Activated CD8-positive, alpha-beta T cell treated with anti-CD3 and anti-CD28 coated beads, Interleukin-2, amount 10 ng/mL, durations not matched to agents 7 days and 5 days (primary cell): ENCODE data around the gene OTOGL. TPM values are rescaled to one million over a fixed set of nuclear protein-coding genes. Genes with fewer than 3 reads are reported as not detected.
"Not testable (repeated sequence)": the region's sequence is repeated elsewhere in the genome, so short reads cannot be mapped to it uniquely, and the experiment has no call there.

Source experiments
- ATAC-seq: fragments of 150-1000 bp; cut with Tn5 transposase; one replicate; pipeline ENCODE4 v1.10.0; 2021; ENCODE audit warnings: moderate library complexity
- CTCF ChIA-PET: fragments of 350-600 bp; sonication (Branson Sonifier 250); formaldehyde crosslinking; loops from one replicate; lab custom pipeline; 2021; ENCODE audit warnings: antibody characterized with exemption; lab: Charles Lee
- POLR2A ChIA-PET: fragments of 350-600 bp; sonication (Branson Sonifier 250); formaldehyde crosslinking; loops from one replicate; lab custom pipeline; 2021; ENCODE audit warnings: antibody characterized with exemption; lab: Charles Lee
- DNase-seq: peaks from one replicate; pipeline ENCODE4 v3.0.0-alpha.2; 2020
- H3K27ac Mint-ChIP-seq: one replicate; pipeline ENCODE4 v1.8.0; 2021; ENCODE audit warnings: mild to moderate bottlenecking, mixed read lengths
- H3K27me3 Mint-ChIP-seq: one replicate; pipeline ENCODE4 v1.8.0; 2021; ENCODE audit warnings: low read depth, mixed read lengths
- H3K36me3 Mint-ChIP-seq: one replicate; pipeline ENCODE4 v1.8.0; 2021; ENCODE audit warnings: low read depth, mixed read lengths
- H3K4me1 Mint-ChIP-seq: one replicate; pipeline ENCODE4 v1.8.0; 2021; ENCODE audit warnings: low read depth, mixed read lengths
- H3K4me3 Mint-ChIP-seq: one replicate; pipeline ENCODE4 v1.8.0; 2021; ENCODE audit warnings: mild to moderate bottlenecking, mixed read lengths
- H3K9me3 Mint-ChIP-seq: one replicate; pipeline ENCODE4 v1.8.0; 2022; ENCODE audit warnings: mixed read lengths; ENCODE audit not compliant: insufficient read depth
- total RNA-seq, 2 experiments: library from RNA; stranded (reverse); gene quantifications; one replicate each; pipeline ENCODE4 v1.2.3, GENCODE V29; 2021

OTOGL gene
- total RNA-seq, 2 experiments from 2014 or later, result not detected

GRCh38 chr12:80307436-80307835 lies 208.1 kb downstream of the OTOGL start:
- H3K27ac Mint-ChIP-seq, H3K27me3 Mint-ChIP-seq, H3K36me3 Mint-ChIP-seq, POLR2A ChIA-PET, H3K4me3 Mint-ChIP-seq, H3K4me1 Mint-ChIP-seq, H3K9me3 Mint-ChIP-seq, CTCF ChIA-PET, DNase-seq, ATAC-seq: not testable (repeated sequence)

- no peak overlapping the region for H3K27ac Mint-ChIP-seq
- POLR2A ChIA-PET, result no interaction called here
- H3K9me3 Mint-ChIP-seq, result no peaks in the 10 kb centered on the region
- ATAC-seq, result no peak
- H3K27me3 Mint-ChIP-seq, result no peaks in the 10 kb centered on the region
- H3K4me1 Mint-ChIP-seq, result no peaks in the 10 kb centered on the region
- H3K36me3 Mint-ChIP-seq, result no peaks in the 10 kb centered on the region
- no peak for DNase-seq
- CTCF ChIA-PET, result no interaction called here
- H3K4me3 Mint-ChIP-seq, result no peak overlapping the region
These were observed 213.9 kb downstream of the OTOGL start for GRCh38 chr12:80313209-80313608.

DNA sequence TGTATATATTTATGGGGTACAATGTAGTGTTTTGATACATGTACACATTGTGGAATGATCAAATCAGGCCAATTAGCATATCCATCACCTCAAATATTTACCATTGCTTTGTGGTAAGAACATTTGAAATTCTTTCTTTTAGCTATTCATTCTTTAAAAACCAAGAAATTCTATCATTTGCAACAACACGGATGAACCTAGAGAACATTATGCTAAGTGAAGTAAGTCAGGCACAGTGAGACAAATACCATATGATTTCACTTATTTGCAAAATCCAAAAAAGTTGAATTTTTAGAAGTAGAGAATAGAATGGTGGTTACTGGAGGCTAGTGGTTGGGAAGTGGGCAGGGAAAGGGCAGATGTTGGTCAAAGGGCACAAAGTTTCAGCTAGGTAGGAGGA lies 215.4 kb downstream of the OTOGL start:
- DNase-seq, result no peak
- no peak for ATAC-seq
- H3K36me3 Mint-ChIP-seq, result no peaks in the 10 kb centered on the region
- no peaks in the 10 kb centered on the region for H3K27me3 Mint-ChIP-seq
- no peaks in the 10 kb centered on the region for H3K9me3 Mint-ChIP-seq
- CTCF ChIA-PET, result no interaction called here
- no peak overlapping the region for H3K4me3 Mint-ChIP-seq
- no peak overlapping the region for H3K27ac Mint-ChIP-seq
- POLR2A ChIA-PET, result no interaction called here
- H3K4me1 Mint-ChIP-seq, result no peaks in the 10 kb centered on the region

DNA sequence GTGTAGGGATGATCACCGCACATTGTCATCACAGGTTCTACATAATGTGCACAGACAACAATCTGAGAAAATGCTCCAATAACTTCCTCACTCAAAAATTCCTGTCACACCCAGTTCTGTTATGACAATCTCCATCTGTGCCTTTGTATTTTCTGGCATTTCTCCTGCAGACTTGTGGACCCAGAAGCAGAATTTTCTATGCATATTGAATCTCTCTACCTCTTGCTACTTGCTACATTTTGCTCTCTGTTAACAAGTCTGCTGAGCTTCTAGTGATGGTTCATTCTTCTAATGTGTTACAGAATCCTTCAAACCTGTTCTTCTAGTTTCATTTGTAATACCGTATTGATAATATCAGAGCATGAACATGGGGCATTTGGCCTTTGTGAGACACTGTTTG lies 216.9 kb downstream of the OTOGL start:
- CTCF ChIA-PET, result no interaction called here
- no peak overlapping the region for H3K27ac Mint-ChIP-seq

DNA sequence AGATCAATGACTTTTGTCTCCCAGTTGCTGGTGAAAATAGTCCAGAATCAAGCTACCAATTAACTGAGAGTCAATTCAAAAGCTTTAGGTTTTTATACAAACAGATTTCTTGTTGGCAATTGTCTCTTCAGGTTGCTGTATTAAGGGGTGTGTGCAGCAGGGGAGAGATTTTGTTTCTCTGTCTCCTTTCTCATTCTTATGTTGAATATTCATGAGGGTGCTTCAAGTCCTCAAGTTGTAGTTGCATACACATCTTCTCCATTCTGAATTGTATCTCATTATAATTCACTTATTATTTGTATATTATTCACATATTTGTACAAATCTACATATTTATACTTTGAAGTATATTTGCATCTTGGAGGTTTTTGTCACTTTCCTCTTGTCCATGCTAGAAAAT lies 218.0 kb downstream of the OTOGL start:
- no peak overlapping the region for H3K4me3 Mint-ChIP-seq
- CTCF ChIA-PET, result no interaction called here
- ATAC-seq (no peak), DNase-seq (no peak)
- H3K4me1 Mint-ChIP-seq, result no peaks in the 10 kb centered on the region
- no peaks in the 10 kb centered on the region for H3K36me3 Mint-ChIP-seq
- POLR2A ChIA-PET, result no interaction called here
- no peaks in the 10 kb centered on the region for H3K27me3 Mint-ChIP-seq
- H3K9me3 Mint-ChIP-seq, result no peaks in the 10 kb centered on the region
- H3K27ac Mint-ChIP-seq, result no peak overlapping the region

More for the DNA sequence above, 216.9 kb downstream of the OTOGL start:
- H3K4me3 Mint-ChIP-seq, result no peak overlapping the region
- H3K27me3 Mint-ChIP-seq, result no peaks in the 10 kb centered on the region
- H3K9me3 Mint-ChIP-seq, result no peaks in the 10 kb centered on the region
- no peaks in the 10 kb centered on the region for H3K36me3 Mint-ChIP-seq
- no peaks in the 10 kb centered on the region for H3K4me1 Mint-ChIP-seq
- DNase-seq (no peak), ATAC-seq (no peak)
- POLR2A ChIA-PET, result no interaction called here

GRCh38 chr12:80317899-80318298 lies 218.6 kb downstream of the OTOGL start:
- DNase-seq, result no peak
- ChIA-PET POLR2A (no interaction called here), CTCF (no interaction called here)
- no peaks in the 10 kb centered on the region for H3K27me3 Mint-ChIP-seq
- H3K36me3 Mint-ChIP-seq, result no peaks in the 10 kb centered on the region
- H3K9me3 Mint-ChIP-seq, result no peaks in the 10 kb centered on the region
- ATAC-seq, result no peak
- no peak overlapping the region for H3K27ac Mint-ChIP-seq
- no peak overlapping the region for H3K4me3 Mint-ChIP-seq
- H3K4me1 Mint-ChIP-seq, result no peaks in the 10 kb centered on the region

DNA sequence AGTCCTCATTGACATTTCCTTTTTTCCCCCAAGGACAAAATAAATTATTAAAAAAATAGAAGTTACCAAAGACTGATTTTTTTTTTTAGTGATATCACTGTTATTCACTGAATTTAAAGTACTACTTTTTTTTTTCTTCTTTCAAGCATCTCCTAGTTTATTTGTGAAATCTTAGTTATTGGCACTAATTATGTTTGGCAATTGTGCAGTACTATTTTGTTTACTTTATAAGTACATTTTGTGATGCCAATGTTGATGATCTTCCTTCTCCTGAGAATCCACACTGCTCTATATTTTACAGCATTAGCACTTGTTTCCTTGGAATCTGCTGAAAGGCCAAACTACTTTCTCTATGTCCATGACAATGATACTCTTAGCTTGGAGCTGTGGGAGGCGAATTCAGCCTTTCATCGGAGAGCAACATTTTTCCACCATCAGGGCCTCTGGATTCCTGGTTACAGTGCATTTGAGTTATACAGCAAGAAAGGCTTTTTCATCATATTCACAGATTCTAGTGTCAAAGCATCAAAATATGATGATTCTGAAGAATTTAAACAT lies 220.9 kb downstream of the OTOGL start:
- Mint-ChIP-seq H3K36me3 (no peaks in the 10 kb centered on the region), H3K9me3 (no peaks in the 10 kb centered on the region), H3K4me3 (no peak overlapping the region), H3K4me1 (no peaks in the 10 kb centered on the region), H3K27ac (no peak overlapping the region), H3K27me3 (no peaks in the 10 kb centered on the region)
- ChIA-PET POLR2A (interaction anchor here (0.7 kb wide), 1 partner anchor 435 kb away, joined by 4 read pairs; no protein-coding TSS in a partner anchor), CTCF (no interaction called here)
- DNase-seq (no peak), ATAC-seq (no peak)

GRCh38 chr12:80321653-80322052 lies 222.3 kb downstream of the OTOGL start:
- DNase-seq, result no peak
- ChIA-PET CTCF (no interaction called here), POLR2A (no interaction called here)
- no peaks in the 10 kb centered on the region for H3K27me3 Mint-ChIP-seq
- H3K4me3 Mint-ChIP-seq, result no peak overlapping the region
- ATAC-seq, result no peak
- H3K27ac Mint-ChIP-seq, result no peak overlapping the region
- no peaks in the 10 kb centered on the region for H3K9me3 Mint-ChIP-seq
- no peaks in the 10 kb centered on the region for H3K36me3 Mint-ChIP-seq
- H3K4me1 Mint-ChIP-seq, result no peaks in the 10 kb centered on the region

DNA sequence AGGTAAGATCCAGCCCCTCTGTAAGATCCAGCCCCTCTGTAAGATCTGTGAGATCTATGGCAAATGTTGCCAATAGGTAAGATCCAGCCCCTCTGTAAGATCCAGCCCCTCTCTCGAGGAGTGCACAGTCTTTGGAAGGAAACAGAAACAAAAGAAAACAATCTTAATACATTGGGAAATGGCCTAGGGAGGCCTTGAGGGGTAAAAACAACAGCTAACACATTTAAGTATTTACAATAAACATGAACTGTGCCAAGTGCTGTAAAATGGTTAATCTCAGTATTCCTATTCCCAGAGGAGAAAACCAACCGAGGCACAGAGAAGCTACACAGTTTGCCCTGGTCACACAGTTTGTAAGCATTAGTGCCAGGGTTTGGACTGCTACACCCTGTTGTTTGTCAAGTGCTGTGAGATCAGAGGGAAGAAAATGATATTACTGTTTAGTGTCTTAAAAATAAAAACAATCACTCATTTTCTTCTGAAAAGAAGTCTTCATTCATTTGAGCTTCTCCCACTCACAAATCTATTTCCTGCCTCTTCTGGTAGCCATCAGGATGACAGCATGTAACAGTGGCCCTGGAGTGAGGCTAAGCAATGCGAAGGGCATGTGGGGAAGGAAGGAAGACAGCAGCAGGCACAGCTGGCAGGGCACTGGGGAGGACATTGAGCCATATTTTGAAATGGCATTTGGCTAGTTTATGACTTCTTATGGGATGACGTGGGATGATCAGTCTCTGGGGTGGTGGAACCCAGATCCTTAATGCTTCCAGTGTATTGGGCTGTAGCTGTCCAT lies 226.0 kb downstream of the OTOGL start:
- CTCF ChIA-PET, result no interaction called here

GRCh38 chr12:80332827-80333226 lies 233.5 kb downstream of the OTOGL start:
- DNase-seq, result no peak
- ChIA-PET POLR2A (no interaction called here), CTCF (no interaction called here)

More for the DNA sequence above, 226.0 kb downstream of the OTOGL start:
- POLR2A ChIA-PET, result no interaction called here
- DNase-seq (no peak), ATAC-seq (no peak)
- Mint-ChIP-seq H3K4me1 (no peaks in the 10 kb centered on the region), H3K27ac (no peak overlapping the region), H3K4me3 (no peak overlapping the region), H3K9me3 (no peaks in the 10 kb centered on the region), H3K36me3 (no peaks in the 10 kb centered on the region), H3K27me3 (no peaks in the 10 kb centered on the region)

GRCh38 chr12:80352474-80352873 lies 253.1 kb downstream of the OTOGL start:
- POLR2A ChIA-PET, result no interaction called here
- DNase-seq (no peak), ATAC-seq (no peak)
- Mint-ChIP-seq H3K4me3 (no peak overlapping the region), H3K9me3 (peaks cover 4% of the 10 kb centered on the region), H3K4me1 (no peaks in the 10 kb centered on the region), H3K27me3 (no peaks in the 10 kb centered on the region), H3K36me3 (no peaks in the 10 kb centered on the region), H3K27ac (no peak overlapping the region)
- CTCF ChIA-PET, result no interaction called here

More at GRCh38 chr12:80332827-80333226, 233.5 kb downstream of the OTOGL start:
- no peak overlapping the region for H3K4me3 Mint-ChIP-seq
- no peak overlapping the region for H3K27ac Mint-ChIP-seq
- no peaks in the 10 kb centered on the region for H3K4me1 Mint-ChIP-seq
- H3K36me3 Mint-ChIP-seq, result no peaks in the 10 kb centered on the region
- no peaks in the 10 kb centered on the region for H3K27me3 Mint-ChIP-seq
- ATAC-seq, result no peak
- H3K9me3 Mint-ChIP-seq, result no peaks in the 10 kb centered on the region

- ChIA-PET CTCF (no interaction called here), POLR2A (no interaction called here)
- Mint-ChIP-seq H3K27ac (no peak overlapping the region), H3K27me3 (no peaks in the 10 kb centered on the region), H3K9me3 (peaks cover 4% of the 10 kb centered on the region), H3K36me3 (no peaks in the 10 kb centered on the region), H3K4me1 (no peaks in the 10 kb centered on the region), H3K4me3 (no peak overlapping the region)
- ATAC-seq (no peak), DNase-seq (no peak)
These were observed 253.9 kb downstream of the OTOGL start for GRCh38 chr12:80353254-80353653.
